MCF 10A (cell line): ENCODE results near the gene SNAP25. TPM values are rescaled to one million over a fixed set of nuclear protein-coding genes. Genes with fewer than 3 reads are reported as not detected.

ENCODE experiments used
- BruUV-seq: library from RNA; stranded (reverse); fragments of 400-500 nt; replicated peaks from 2 replicates; lab custom pipeline; 2021; lab: Mats Ljungman, UMichigan
- CTCF ChIA-PET: fragments of 300-600 bp; sonication (Branson Sonifier 250); formaldehyde crosslinking; extraction: SDS; loops from one replicate; lab custom pipeline; 2021; ENCODE audit warnings: antibody characterized with exemption, inconsistent platforms; lab: Yijun Ruan, JAX
- POLR2A ChIA-PET: fragments of 300-600, 350-650 bp; sonication (Branson Sonifier 250); formaldehyde crosslinking; extraction: SDS; loops from one replicate; lab custom pipeline; 2020; ENCODE audit warnings: antibody characterized with exemption, inconsistent platforms; lab: Yijun Ruan, JAX
- DNase-seq: peaks from one replicate; pipeline ENCODE4 v3.0.0-alpha.2; 2018; ENCODE audit not compliant: unreplicated experiment
- H3K27ac Mint-ChIP-seq: one replicate; pipeline ENCODE4 v1.8.0; 2022; ENCODE audit warnings: mild to moderate bottlenecking, low read depth, mixed read lengths; ENCODE audit not compliant: unreplicated experiment
- H3K27me3 Mint-ChIP-seq: one replicate; pipeline ENCODE4 v1.8.0; 2022; ENCODE audit warnings: mixed read lengths; ENCODE audit not compliant: insufficient read depth, unreplicated experiment
- H3K36me3 Mint-ChIP-seq: one replicate; pipeline ENCODE4 v1.8.0; 2022; ENCODE audit warnings: mild to moderate bottlenecking, moderate library complexity, mixed read lengths; ENCODE audit not compliant: insufficient read depth, unreplicated experiment
- H3K4me1 Mint-ChIP-seq: one replicate; pipeline ENCODE4 v1.8.0; 2022; ENCODE audit warnings: mixed read lengths; ENCODE audit not compliant: insufficient read depth, unreplicated experiment
- H3K4me3 Mint-ChIP-seq: one replicate; pipeline ENCODE4 v1.8.0; 2022; ENCODE audit warnings: mild to moderate bottlenecking, moderate library complexity, mixed read lengths; ENCODE audit not compliant: unreplicated experiment
- H3K9me3 Mint-ChIP-seq: one replicate; pipeline ENCODE4 v1.8.0; 2022; ENCODE audit warnings: mixed read lengths; ENCODE audit not compliant: unreplicated experiment
- CTCF ChIP-seq: fragments of 200-600 bp; IDR thresholded peaks from one replicate; pipeline ENCODE4 v1.8.0; 2022; ENCODE audit warnings: antibody characterized with exemption, mild to moderate bottlenecking; ENCODE audit not compliant: unreplicated experiment
- intact Hi-C: fragments of 100-400 bp; cut with micrococcal nuclease; formaldehyde crosslinking; loops from 2 replicates; pipeline ENCODE4 v1.14.1; 2022
- total RNA-seq: library from RNA; stranded (reverse); gene quantifications from 2 replicates; pipeline ENCODE4 v1.2.3, GENCODE V29; 2022

SNAP25 gene
- total RNA-seq, 1 experiment from 2014 or later, result not detected

DNA sequence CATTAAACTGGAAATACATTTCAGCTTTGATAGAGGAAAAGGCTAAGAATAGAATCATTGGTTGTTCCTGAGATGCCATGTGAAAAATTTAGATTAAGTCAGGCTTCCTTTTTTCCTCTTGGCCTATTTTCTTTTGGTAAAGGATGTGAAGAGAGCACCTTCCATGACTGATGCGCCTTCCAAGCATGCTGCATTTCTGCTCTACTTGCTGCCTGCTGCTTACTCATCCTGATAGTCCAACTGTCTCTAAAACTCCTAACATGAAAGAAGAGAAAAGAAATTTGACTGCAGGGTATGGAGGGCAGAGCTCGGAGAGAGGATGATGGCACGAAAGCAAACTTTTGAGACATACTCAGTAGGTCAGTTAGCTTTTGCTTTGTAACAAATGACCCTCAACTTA lies 28.8 kb downstream of the SNAP25 start:
- H3K36me3 Mint-ChIP-seq, result no peaks in the 10 kb centered on the region
- ChIA-PET CTCF (interaction anchor here (0.8 kb wide), 1 partner anchor 22 kb away, joined by 3 read pairs; no protein-coding TSS in a partner anchor), POLR2A (no interaction called here)
- H3K27me3 Mint-ChIP-seq, result peaks cover 17% of the 10 kb centered on the region
- TF ChIP-seq CTCF, result no peak
- intact Hi-C loops, result no loop called here
- no peaks in the 10 kb centered on the region for H3K4me1 Mint-ChIP-seq
- H3K27ac Mint-ChIP-seq, result no peak overlapping the region
- BruUV-seq, result no TSS peak
- H3K4me3 Mint-ChIP-seq, result no peak overlapping the region
- DNase-seq, result no peak
- H3K9me3 Mint-ChIP-seq, result no peaks in the 10 kb centered on the region

- H3K4me1 Mint-ChIP-seq, result no peaks in the 10 kb centered on the region
- POLR2A ChIA-PET, result interaction anchor here (0.8 to 0.9 kb wide), 2 partner anchors 21 to 172 kb away, joined by 3 read pairs; no protein-coding TSS in a partner anchor
- TF ChIP-seq CTCF, result no peak
- H3K9me3 Mint-ChIP-seq, result no peaks in the 10 kb centered on the region
- H3K27ac Mint-ChIP-seq, result no peak overlapping the region
- intact Hi-C loops, result no loop called here
- H3K27me3 Mint-ChIP-seq, result peaks cover 17% of the 10 kb centered on the region
- no peak overlapping the region for H3K4me3 Mint-ChIP-seq
- no TSS peak for BruUV-seq
- H3K36me3 Mint-ChIP-seq, result no peaks in the 10 kb centered on the region
- CTCF ChIA-PET, result interaction anchor here (0.6 to 1.5 kb wide), 5 partner anchors 13 to 348 kb away, joined by 3 to 5 read pairs (median 4); no protein-coding TSS in a partner anchor
- no peak for DNase-seq
Observed at GRCh38 chr20:10249048-10249770, 30.6 kb downstream of the SNAP25 start.

GRCh38 chr20:10249822-10250221 lies 31.2 kb downstream of the SNAP25 start:
- H3K27me3 Mint-ChIP-seq, result peaks cover 17% of the 10 kb centered on the region

More at GRCh38 chr20:10249822-10250221, 31.2 kb downstream of the SNAP25 start:
- Mint-ChIP-seq H3K4me3 (no peak overlapping the region), H3K27ac (no peak overlapping the region), H3K36me3 (no peaks in the 10 kb centered on the region), H3K4me1 (no peaks in the 10 kb centered on the region), H3K9me3 (no peaks in the 10 kb centered on the region)
- ChIA-PET POLR2A (interaction anchor here (0.9 kb wide), 1 partner anchor 172 kb away, joined by 3 read pairs; no protein-coding TSS in a partner anchor), CTCF (interaction anchor here (0.6 to 1.5 kb wide), 4 partner anchors 12 to 271 kb away, joined by 3 to 4 read pairs (median 4); no protein-coding TSS in a partner anchor)
- DNase-seq, result no peak
- intact Hi-C loops, result no loop called here
- no peak for TF ChIP-seq CTCF
- no TSS peak for BruUV-seq
